ENCODE measurements around the gene PC.

The PC gene

GRCh38 chr11:66868726-66869566 is 89.2 kb downstream of the PC start:
- DNase-seq (ENCODE audit: low read depth in 2 of 2, low spot score in 1 of 2) = peak; percentile 58 to 65

- DNase-seq (ENCODE audit: low read depth in 2 of 2, low spot score in 1 of 2) = no peak
Observed at GRCh38 chr11:66868082-66868725, 90.0 kb downstream of the PC start.

- DNase-seq (ENCODE audit: low read depth in 2 of 2, low spot score in 1 of 2) = no peak
Observed at GRCh38 chr11:66867425-66868040, 90.7 kb downstream of the PC start.

- DNase-seq (ENCODE audit: low read depth in 2 of 2, low spot score in 1 of 2) = no peak
Observed at GRCh38 chr11:66866511-66866986, 91.6 kb downstream of the PC start.

- DNase-seq (ENCODE audit: low read depth in 2 of 2, low spot score in 1 of 2) = no peak
Observed at GRCh38 chr11:66866007-66866406, 92.2 kb downstream of the PC start.

- no peak for DNase-seq (ENCODE audit: low read depth in 2 of 2, low spot score in 1 of 2)
Observed at GRCh38 chr11:66864924-66865697, 93.1 kb downstream of the PC start.

GRCh38 chr11:66864172-66864901 is 93.8 kb downstream of the PC start:
- no peak for DNase-seq (ENCODE audit: low read depth in 2 of 2, low spot score in 1 of 2)

- DNase-seq (ENCODE audit: low read depth in 2 of 2, low spot score in 1 of 2) = no peak
Observed at GRCh38 chr11:66863428-66864125, 94.6 kb downstream of the PC start.

GRCh38 chr11:66862559-66863037 is 95.6 kb downstream of the PC start:
- DNase-seq (ENCODE audit: low read depth in 2 of 2, low spot score in 1 of 2) = no peak

- no peak for DNase-seq (ENCODE audit: low read depth in 2 of 2, low spot score in 1 of 2)
Observed at GRCh38 chr11:66861774-66862558, 96.2 kb downstream of the PC start.

- DNase-seq (ENCODE audit: low read depth in 2 of 2, low spot score in 1 of 2) = no peak
Observed at GRCh38 chr11:66861038-66861773, 97.0 kb downstream of the PC start.

- DNase-seq (ENCODE audit: low read depth in 2 of 2, low spot score in 1 of 2) = no peak
Observed at GRCh38 chr11:66860449-66860831, 97.7 kb downstream of the PC start.

GRCh38 chr11:66859686-66860448 is 98.3 kb downstream of the PC start:
- no peak for DNase-seq (ENCODE audit: low read depth in 2 of 2, low spot score in 1 of 2)

GRCh38 chr11:66858939-66859685 is 99.1 kb downstream of the PC start:
- no peak for DNase-seq (ENCODE audit: low read depth in 2 of 2, low spot score in 1 of 2)

GRCh38 chr11:66858186-66858938 is 99.8 kb downstream of the PC start:
- no peak for DNase-seq (ENCODE audit: low read depth in 2 of 2, low spot score in 1 of 2)

- DNase-seq (ENCODE audit: low read depth in 2 of 2, low spot score in 1 of 2) = no peak
Observed at GRCh38 chr11:66857927-66858185, 100.3 kb downstream of the PC start.
